AG04450 (cell line): ENCODE measurements around the gene ZNG1A. TPM values are rescaled to one million over a fixed set of nuclear protein-coding genes. Genes with fewer than 3 reads are reported as not detected.
"Not testable (repeated sequence)": the region's sequence is repeated elsewhere in the genome, so short reads cannot be mapped to it uniquely, and the experiment has no call there.

Experiments used
- CTCF ChIA-PET: fragments of 300-600, 350-600 bp; formaldehyde crosslinking; extraction: SDS; loops from one replicate; lab custom pipeline; 2022; ENCODE audit warnings: antibody characterized with exemption, inconsistent platforms; lab: Charles Lee
- POLR2A ChIA-PET: fragments of 350-600 bp; formaldehyde crosslinking; extraction: SDS; loops from one replicate; lab custom pipeline; 2021; ENCODE audit warnings: antibody characterized with exemption, inconsistent platforms; lab: Yijun Ruan, JAX
- DNase-seq: peaks from one replicate; pipeline ENCODE4 v3.0.0-alpha.2; 2011; ENCODE audit warnings: low read depth, low spot score
- H3K27ac ChIP-seq: one replicate; pipeline ENCODE4 v1.5.1; 2012; ENCODE audit warnings: low read depth, low read length, control low read depth
- H3K27me3 ChIP-seq: one replicate; pipeline ENCODE4 v1.6.0; 2012; ENCODE audit warnings: low read length; ENCODE audit not compliant: control insufficient read depth, insufficient read depth
- H3K4me3 ChIP-seq: 2 replicates; pipeline ENCODE4 v1.5.1; 2011; ENCODE audit warnings: mild to moderate bottlenecking, low read depth, low read length, control low read depth
- H3K9me3 ChIP-seq: 2 replicates; pipeline ENCODE4 v1.5.1; 2012; ENCODE audit warnings: low read length; ENCODE audit not compliant: control insufficient read depth, insufficient read depth
- CTCF ChIP-seq: IDR thresholded peaks from 2 replicates; pipeline ENCODE4 v1.5.1; 2011; ENCODE audit warnings: low read depth, low read length, control low read depth, inconsistent platforms
- polyA plus RNA-seq: library from polyadenylated mRNA; depleted of rRNA; stranded (reverse); fragments of >200 nt; gene quantifications from 2 replicates; pipeline ENCODE4 v1.2.3, GENCODE V29; 2011

Gene ZNG1A
- polyA plus RNA-seq, 1 experiment, result 30.5 TPM

DNA sequence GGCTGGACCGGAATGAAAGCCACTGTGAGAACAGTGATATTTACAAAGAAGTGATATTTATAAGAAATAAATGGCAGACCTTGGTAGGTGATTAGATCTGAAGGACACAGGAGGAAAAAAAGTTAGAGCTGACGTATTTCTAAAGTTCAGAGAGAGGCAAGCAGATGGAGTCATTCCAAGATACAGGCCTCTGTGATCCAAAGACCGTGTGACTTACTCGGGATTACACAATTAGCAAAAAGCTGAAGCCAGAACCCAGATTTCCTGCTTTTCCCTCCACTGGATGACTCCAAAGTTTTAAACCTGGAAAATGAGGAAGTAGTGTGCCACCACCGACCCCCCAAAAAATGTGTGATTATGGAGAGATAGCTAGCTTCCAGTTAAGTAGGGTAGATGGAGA is 32.7 kb upstream of the ZNG1A start:
- H3K27ac ChIP-seq, result no peak overlapping the region
- ChIA-PET CTCF (no interaction called here), POLR2A (no interaction called here)
- no peak for TF ChIP-seq CTCF
- DNase-seq, result no peak
- H3K27me3 ChIP-seq, result peaks cover 18% of the 10 kb centered on the region
- H3K4me3 ChIP-seq, result no peak overlapping the region
- H3K9me3 ChIP-seq, result no peaks in the 10 kb centered on the region

DNA sequence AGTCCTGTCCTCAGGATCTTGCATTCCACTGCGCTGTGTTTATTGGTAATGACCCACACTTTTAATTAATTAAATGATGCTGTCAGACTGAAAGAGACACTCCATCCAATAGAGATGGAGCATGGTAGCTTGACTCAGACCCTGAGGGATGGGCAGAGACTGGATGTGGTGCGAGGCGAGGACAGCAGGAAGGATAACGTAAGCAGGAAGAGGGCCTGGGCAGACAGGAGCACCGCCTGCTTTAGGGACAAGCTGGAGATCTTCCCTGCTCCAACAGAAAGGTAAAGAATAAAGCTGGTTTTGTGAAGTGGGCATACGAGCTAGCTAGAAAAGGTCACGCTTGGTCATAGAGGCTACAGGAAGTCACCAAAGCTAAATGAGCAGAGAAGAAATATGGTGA is 32.2 kb upstream of the ZNG1A start:
- no peak for TF ChIP-seq CTCF
- DNase-seq, result no peak
- Histone ChIP-seq H3K4me3 (no peak overlapping the region), H3K27me3 (peaks cover 15% of the 10 kb centered on the region), H3K9me3 (no peaks in the 10 kb centered on the region), H3K27ac (no peak overlapping the region)
- CTCF ChIA-PET, result no interaction called here
- POLR2A ChIA-PET, result no interaction called here

GRCh38 chr9:209143-209758 is 30.4 kb upstream of the ZNG1A start:
- ChIA-PET POLR2A (no interaction called here), CTCF (no interaction called here)
- Histone ChIP-seq H3K27ac (no peak overlapping the region), H3K9me3 (no peaks in the 10 kb centered on the region), H3K27me3 (no peaks in the 10 kb centered on the region), H3K4me3 (no peak overlapping the region)
- TF ChIP-seq CTCF, result no peak
- DNase-seq, result no peak

- Histone ChIP-seq H3K9me3 (no peaks in the 10 kb centered on the region), H3K27ac (no peak overlapping the region), H3K27me3 (no peaks in the 10 kb centered on the region), H3K4me3 (no peak overlapping the region)
- CTCF ChIA-PET, result no interaction called here
- POLR2A ChIA-PET, result no interaction called here
- TF ChIP-seq CTCF, result no peak
- no peak for DNase-seq
Measured at GRCh38 chr9:206481-206880, 27.6 kb upstream of the ZNG1A start.

DNA sequence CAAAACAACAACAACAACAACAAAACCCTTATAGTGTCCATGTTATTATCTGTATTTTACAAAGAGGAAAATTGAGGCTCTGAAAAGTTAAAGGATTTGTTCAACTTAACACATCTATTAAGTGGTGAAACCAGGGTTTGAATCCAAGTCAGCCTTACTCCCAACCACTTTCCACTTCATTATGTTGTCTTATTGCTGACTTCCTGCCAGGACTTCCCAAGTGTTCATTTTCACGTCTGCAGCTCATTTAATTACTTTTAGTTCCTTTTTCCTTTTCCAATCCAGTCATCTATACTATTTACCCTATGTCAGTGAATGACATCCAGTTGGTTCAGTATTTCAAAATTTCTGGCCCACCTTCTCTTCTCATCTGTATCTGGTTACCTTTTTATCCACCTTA is 20.7 kb upstream of the ZNG1A start:
- H3K27me3 ChIP-seq, H3K27ac ChIP-seq, H3K4me3 ChIP-seq, POLR2A ChIA-PET, DNase-seq, H3K9me3 ChIP-seq, CTCF ChIA-PET: not testable (repeated sequence)

DNA sequence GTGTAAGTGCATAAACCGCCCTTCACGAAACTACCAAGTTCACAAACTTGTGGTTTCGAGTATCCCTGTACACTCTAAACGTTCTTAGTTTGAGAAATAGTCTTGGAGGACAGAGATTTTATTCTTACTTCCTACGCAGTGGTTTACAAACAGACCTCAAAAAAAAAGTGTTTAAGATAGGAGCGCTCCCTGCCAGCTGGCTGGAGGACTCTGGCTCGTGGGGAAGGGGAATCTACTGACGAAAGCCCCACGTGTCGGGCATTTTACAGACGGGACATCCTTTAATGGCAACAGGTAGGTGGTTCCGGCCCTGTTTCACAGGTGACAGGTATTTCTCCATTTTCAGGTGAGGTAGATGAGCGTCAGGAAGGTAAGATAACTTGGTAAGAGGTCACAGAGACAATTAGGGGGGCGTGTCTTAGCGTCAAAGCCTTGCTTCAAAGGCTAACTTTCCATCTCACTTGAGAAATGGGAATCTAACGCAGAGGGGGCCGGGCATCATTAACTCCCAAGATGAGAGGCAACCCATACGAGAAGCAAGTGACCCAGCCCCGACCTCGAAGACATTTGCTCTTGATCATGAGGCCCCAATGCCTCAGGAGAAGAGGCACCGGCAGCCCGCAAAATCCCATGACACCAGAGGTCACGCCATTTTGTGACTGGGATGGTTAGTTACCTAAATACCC is 573 bp downstream of the ZNG1A start:
- DNase-seq, H3K9me3 ChIP-seq, POLR2A ChIA-PET, H3K27ac ChIP-seq, CTCF ChIA-PET, H3K27me3 ChIP-seq: not testable (repeated sequence)
- H3K4me3 ChIP-seq, result peak overlapping the region; percentile 57

DNA sequence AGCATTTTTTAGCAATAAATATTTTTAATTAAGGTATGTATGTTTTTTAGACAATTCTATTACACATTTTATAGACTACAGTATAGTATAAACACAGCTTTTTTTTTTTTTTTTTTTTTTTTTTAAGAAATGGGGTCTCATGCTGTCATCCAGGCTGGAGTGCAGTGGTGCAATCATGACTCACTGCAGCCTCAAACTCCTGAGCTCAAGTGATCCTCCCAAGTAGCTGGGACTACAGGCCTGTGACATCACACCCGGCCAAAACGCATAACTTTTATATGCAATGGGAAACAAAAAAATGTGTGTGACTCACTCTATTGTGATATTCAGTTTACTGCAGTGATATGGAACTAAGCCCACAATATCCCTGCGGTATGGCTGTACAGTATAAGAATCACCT is 9.1 kb downstream of the ZNG1A start:
- H3K4me3 ChIP-seq, H3K27me3 ChIP-seq, H3K9me3 ChIP-seq, H3K27ac ChIP-seq, CTCF ChIA-PET, POLR2A ChIA-PET, DNase-seq: not testable (repeated sequence)

GRCh38 chr9:159871-160270 is 19.0 kb downstream of the ZNG1A start:
- H3K27me3 ChIP-seq, H3K4me3 ChIP-seq, DNase-seq, H3K9me3 ChIP-seq, POLR2A ChIA-PET, CTCF ChIA-PET, H3K27ac ChIP-seq: not testable (repeated sequence)
